Measurements from ENCODE around the gene TNP1. TPM values are rescaled to one million over a fixed set of nuclear protein-coding genes. Genes with fewer than 3 reads are reported as not detected.

The TNP1 gene
- total RNA-seq, 6 experiments from 2014 or later: not detected

DNA sequence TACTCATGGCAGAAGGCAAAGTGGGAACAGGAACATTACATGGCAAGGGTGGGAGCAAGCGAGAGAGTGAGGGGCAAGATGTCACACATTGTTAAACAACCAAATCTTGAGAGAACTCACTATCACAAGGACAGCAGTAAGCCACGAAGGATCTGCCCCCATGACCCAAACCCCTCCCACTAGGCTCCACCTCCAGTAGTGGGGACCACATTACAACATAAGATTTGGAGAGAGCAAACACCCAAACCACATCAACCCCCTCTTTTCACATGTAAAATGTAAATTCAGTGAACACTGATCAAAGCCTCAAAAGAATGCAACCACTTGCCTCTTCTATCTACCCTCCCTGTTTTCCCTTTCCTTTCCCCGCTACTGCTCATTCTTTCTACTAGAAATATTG is 43.6 kb upstream of the TNP1 start:
- TF ChIP-seq, protein P1, sequence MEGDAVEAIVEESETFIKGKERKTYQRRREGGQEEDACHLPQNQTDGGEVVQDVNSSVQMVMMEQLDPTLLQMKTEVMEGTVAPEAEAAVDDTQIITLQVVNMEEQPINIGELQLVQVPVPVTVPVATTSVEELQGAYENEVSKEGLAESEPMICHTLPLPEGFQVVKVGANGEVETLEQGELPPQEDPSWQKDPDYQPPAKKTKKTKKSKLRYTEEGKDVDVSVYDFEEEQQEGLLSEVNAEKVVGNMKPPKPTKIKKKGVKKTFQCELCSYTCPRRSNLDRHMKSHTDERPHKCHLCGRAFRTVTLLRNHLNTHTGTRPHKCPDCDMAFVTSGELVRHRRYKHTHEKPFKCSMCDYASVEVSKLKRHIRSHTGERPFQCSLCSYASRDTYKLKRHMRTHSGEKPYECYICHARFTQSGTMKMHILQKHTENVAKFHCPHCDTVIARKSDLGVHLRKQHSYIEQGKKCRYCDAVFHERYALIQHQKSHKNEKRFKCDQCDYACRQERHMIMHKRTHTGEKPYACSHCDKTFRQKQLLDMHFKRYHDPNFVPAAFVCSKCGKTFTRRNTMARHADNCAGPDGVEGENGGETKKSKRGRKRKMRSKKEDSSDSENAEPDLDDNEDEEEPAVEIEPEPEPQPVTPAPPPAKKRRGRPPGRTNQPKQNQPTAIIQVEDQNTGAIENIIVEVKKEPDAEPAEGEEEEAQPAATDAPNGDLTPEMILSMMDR (IDR thresholded peaks at IDR 0.05): no peak
- no peaks in the 10 kb centered on the region for H3K4me1 Mint-ChIP-seq (ENCODE audit: low read depth)
- peaks cover 7% of the 10 kb centered on the region for H3K27me3 Mint-ChIP-seq (ENCODE audit: insufficient read depth)
- no peak for DNase-seq
- no peak overlapping the region for H3K4me3 Mint-ChIP-seq
- peaks cover 13% of the 10 kb centered on the region for H3K9me3 Mint-ChIP-seq
- H3K27ac Mint-ChIP-seq: no peak overlapping the region
- H3K36me3 Mint-ChIP-seq (ENCODE audit: low read depth): no peaks in the 10 kb centered on the region

DNA sequence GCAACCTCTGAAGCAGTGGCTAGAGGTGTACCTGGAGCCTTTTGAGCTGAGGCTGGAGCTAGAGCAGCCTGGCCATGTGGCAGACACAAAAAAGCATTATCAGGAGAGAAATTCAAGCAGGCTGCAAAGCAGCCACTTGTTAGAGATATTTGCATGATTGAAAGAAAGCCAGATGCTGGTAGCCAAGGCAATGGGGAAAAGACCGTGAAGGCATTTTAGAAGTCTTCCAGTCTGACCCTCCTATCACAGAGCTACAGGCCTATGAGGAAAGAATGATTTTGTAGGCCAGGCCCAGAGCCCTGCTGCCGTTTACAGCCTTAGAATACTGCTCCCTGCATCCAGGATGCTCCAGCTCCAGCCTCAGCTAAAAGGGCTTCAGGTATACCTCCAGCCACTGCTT is 41.4 kb upstream of the TNP1 start:
- Mint-ChIP-seq H3K9me3 (peaks cover 13% of the 10 kb centered on the region), H3K4me1 (ENCODE audit: low read depth) (no peaks in the 10 kb centered on the region), H3K27me3 (ENCODE audit: insufficient read depth) (peaks cover 10% of the 10 kb centered on the region), H3K36me3 (ENCODE audit: low read depth) (no peaks in the 10 kb centered on the region), H3K4me3 (no peak overlapping the region), H3K27ac (no peak overlapping the region)
- no peak for DNase-seq
- TF ChIP-seq, protein P1 (IDR thresholded peaks at IDR 0.05): no peak

DNA sequence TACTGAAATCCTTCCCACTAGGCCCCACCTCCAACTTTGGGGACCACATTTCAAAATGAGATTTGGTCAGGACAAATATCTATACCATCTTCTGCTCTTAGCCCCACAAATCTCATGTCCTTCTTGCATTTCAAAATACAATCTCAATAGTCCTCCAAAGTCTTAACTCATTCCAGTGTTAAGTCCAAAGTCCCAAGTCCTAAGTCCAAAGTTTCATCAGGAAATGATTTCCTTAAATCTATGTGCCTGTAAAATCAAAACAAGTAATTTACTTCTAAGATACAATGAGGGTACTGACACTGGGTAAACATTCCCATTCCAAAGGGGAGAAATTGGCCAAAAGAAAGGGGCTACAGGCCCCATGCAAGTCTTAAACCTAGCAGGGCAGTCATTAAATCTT is 40.5 kb upstream of the TNP1 start:
- H3K27ac Mint-ChIP-seq: no peak overlapping the region
- no peak for DNase-seq
- H3K27me3 Mint-ChIP-seq (ENCODE audit: insufficient read depth): peaks cover 12% of the 10 kb centered on the region
- TF ChIP-seq, protein P1 (IDR thresholded peaks at IDR 0.05): no peak
- H3K4me1 Mint-ChIP-seq (ENCODE audit: low read depth): no peaks in the 10 kb centered on the region
- no peak overlapping the region for H3K4me3 Mint-ChIP-seq
- no peaks in the 10 kb centered on the region for H3K36me3 Mint-ChIP-seq (ENCODE audit: low read depth)
- peaks cover 13% of the 10 kb centered on the region for H3K9me3 Mint-ChIP-seq

DNA sequence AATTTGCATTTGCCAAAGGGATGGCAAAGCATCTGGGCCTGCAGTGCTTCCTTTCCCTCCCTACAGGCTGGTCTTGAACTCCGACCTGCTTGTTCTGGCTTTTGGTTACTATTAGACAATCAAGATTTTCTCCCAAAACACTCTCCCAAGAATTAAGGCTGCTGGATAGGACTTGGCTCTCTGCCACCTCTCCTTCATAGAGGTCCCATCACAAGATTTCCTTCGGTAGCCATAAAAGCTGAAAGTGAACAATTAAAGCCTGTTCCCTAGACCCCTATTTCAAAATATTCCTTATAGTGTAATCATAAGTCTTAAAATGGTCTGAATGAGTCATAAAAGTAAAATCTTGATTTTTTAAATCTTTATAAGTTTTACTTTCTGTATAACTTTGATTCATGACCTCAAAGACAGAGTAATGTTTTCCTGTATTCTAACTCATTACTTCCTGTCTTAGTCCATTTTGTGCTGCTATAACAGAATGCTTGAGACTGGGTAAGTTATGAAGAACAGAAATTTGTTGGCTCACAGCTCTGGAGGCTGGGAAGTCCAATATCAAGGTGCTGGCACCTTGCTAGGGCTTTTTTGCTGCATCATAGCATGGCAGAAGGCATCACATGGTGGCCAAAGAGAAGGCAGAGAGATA is 37.8 kb upstream of the TNP1 start:
- TF ChIP-seq, protein P1 (IDR thresholded peaks at IDR 0.05): no peak
- DNase-seq: no peak
- no peaks in the 10 kb centered on the region for H3K4me1 Mint-ChIP-seq (ENCODE audit: low read depth)
- peaks cover 3% of the 10 kb centered on the region for H3K9me3 Mint-ChIP-seq
- H3K4me3 Mint-ChIP-seq: no peak overlapping the region
- no peaks in the 10 kb centered on the region for H3K36me3 Mint-ChIP-seq (ENCODE audit: low read depth)
- H3K27ac Mint-ChIP-seq: no peak overlapping the region
- H3K27me3 Mint-ChIP-seq (ENCODE audit: insufficient read depth): peaks cover 8% of the 10 kb centered on the region

DNA sequence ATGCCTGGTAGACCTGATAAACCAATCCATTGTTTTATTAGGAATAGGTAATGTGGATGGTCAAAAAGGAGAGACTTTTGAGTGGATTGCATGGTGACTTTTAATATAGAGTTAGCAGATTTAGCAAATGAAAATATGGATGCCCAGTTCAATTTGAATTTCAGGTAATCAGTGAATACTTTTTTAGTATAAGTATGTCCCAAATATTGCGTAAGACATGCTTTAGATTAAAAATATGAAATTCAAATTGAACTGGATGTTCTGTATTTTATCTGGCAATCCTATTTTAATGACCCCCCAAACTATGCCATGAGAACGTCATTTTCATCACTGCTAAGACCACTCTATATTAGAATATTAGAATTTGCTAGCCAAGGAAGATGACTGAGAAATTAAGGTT is 30.3 kb upstream of the TNP1 start:
- Mint-ChIP-seq H3K27me3 (ENCODE audit: insufficient read depth) (peaks cover 30% of the 10 kb centered on the region), H3K4me1 (ENCODE audit: low read depth) (no peaks in the 10 kb centered on the region), H3K27ac (no peak overlapping the region), H3K9me3 (no peaks in the 10 kb centered on the region; the same call in 1 of the 2 replicates), H3K36me3 (ENCODE audit: low read depth) (peaks cover 6% of the 10 kb centered on the region; the same call in 1 of the 2 replicates), H3K4me3 (no peak overlapping the region)
- no peak for DNase-seq
- TF ChIP-seq, protein P1 (IDR thresholded peaks at IDR 0.05): no peak
